Measurements from ENCODE around the gene PPOX.

PPOX gene

DNA sequence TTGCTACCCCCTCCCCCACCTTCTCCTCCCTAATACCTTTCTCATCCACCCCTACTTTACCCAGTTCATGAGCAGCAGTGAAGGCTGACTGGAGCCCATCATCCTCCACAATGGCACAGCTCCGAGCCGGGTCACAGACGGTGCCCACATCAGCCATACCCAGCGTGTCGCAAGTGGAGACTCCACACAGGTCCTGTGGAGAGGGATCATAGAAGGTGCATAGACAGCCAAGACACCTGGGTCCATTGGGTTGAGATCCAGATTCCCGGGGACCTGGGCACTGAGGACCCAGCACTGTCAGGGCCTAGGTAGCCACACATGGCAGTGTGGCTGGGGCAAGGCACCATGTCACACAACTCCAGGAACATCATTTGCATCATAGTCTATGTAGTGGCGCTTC lies 29.9 kb downstream of the PPOX start:
- in situ Hi-C loops (cut with MboI; ENCODE audit: low sequenced_read_pairs) = loop anchor here (5.0 to 25.0 kb wide), 2 partner anchors 171 to 541 kb away; partner anchors contain the start of genes CFAP126 and DUSP12

DNA sequence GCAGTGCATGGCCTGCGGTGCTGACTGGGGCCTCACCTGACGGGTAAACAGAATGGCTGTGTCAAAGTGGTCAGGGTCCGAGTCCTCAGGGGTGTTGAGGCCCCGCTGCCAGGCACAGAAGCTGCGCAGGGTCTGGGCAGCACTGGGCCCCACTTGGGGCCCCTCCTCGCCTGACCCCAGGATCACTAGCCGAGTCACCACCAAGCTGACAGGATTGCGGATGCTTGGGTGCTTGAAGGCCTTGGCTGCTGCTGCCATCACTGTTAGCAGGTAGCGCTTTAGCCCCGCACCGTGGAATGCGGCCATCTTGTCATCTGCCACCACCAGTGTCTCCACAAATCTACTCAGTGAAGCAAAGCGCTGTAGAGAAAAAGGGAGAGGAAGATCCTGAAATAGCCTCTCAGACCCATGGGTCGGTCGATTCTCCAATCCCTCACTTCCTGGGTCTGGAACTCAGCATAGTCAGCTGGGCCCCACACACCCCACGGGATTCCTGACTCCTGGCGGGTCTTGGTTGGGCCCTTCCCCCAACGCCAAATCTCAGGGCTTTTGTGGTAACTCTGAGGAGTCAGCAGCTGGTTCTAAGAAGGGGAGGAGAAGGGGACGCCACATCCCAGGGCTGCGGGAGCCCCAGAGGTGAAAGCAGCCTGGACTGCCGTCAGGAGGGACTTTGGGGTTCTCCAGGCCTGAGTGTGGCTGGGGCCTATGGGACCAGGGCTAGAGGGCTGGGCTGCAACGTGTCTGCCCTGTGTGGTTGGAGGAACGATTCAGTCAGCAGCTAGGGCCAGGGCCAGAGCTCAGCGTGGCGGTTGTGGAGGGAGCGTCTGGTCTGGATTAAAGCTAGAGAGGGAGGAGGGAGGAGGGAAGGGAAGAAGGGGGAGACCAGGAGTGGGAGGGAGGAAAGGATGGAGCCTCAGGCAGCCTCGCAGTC lies 30.6 kb downstream of the PPOX start:
- in situ Hi-C loops (cut with MboI; ENCODE audit: low sequenced_read_pairs) = loop anchor here (5.0 to 25.0 kb wide), 2 partner anchors 171 to 541 kb away; partner anchors contain the start of genes CFAP126 and DUSP12

GRCh38 chr1:161197560-161198193 lies 31.5 kb downstream of the PPOX start:
- in situ Hi-C loops (cut with MboI; ENCODE audit: low sequenced_read_pairs) = loop anchor here (5.0 to 25.0 kb wide), 2 partner anchors 170 to 540 kb away; partner anchors contain the start of genes CFAP126 and DUSP12

DNA sequence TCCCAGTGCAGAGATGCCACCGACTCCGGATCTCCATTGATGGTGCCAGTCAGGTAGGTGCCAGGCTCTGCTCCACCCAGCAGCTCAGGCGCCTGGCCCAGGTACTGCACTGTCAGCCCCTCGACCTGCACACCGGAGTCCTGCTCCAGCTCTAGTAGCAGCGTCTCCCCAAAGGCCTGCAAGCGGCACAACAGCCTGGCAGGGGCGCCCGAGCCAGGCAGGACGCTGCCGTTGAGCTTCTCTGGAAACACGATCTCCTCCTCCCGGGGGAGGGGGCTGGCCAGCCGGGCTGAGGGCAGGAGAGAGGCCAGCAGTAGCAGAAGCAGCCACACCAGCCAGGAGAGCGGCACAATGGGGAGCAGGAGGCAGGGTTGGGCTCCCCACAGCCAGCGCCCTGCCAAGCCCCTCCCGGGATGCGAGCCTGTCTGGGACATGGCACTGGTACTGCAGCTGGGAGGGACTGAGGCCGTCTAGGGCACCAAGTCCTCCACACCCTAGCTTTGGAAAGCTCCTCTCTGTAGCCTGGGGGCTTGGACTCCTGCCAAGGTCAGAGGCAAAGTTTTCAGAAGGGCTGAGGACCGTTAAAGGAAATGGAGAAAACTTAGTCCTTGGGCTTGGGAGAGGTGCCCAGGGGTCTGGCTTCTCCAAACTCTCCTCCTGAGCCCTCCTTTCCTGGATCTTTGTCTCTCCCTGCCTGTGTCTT lies 32.1 kb downstream of the PPOX start:
- in situ Hi-C loops (cut with MboI; ENCODE audit: low sequenced_read_pairs) = loop anchor here (5.0 to 25.0 kb wide), 2 partner anchors 169 to 539 kb away; partner anchors contain the start of genes CFAP126 and DUSP12

- in situ Hi-C loops (cut with MboI; ENCODE audit: low sequenced_read_pairs) = loop anchor here (5.0 to 25.0 kb wide), 2 partner anchors 168 to 538 kb away; partner anchors contain the start of genes CFAP126 and DUSP12
Measured at GRCh38 chr1:161198897-161199431, 32.7 kb downstream of the PPOX start, which contains the start of gene ADAMTS4. Gene ADAMTS4 (minus strand): TSS chr1:161199054. CDS start chr1:161198627, 427 bp downstream.

DNA sequence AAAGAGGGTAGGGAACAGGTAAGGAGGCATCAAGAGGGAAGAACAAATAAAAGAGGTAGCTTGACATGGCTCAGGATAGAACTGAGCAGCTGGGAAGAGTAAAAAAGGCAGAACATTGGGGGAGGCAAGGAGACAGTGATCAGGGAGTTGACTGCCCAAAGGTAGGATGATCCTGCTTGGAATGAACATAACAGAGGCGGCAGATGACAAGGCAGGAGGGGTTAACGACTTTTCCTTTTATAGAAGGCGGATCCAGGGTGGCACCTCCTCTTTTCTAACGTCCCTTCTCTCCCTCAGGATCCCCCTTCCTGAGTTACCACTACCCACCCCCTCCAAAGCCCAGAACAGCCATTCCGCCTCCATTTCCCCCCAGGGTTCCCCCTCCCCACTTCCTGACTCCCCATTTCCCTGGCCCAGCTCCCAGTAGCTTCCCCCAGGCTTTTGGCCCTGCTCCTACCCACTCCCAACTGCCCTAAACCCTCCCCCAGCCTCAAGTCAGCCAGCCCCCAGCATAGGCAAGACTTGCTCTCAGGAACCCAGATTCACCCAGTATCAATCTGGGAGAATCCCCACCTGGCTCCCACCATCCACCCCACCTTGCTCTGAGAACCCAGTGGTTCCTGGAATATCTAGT lies 33.4 kb downstream of the PPOX start:
- in situ Hi-C loops (cut with MboI; ENCODE audit: low sequenced_read_pairs) = loop anchor here (5.0 to 25.0 kb wide), 2 partner anchors 168 to 538 kb away; partner anchors contain the start of genes CFAP126 and DUSP12

GRCh38 chr1:161200421-161200991 lies 34.3 kb downstream of the PPOX start:
- in situ Hi-C loops (cut with MboI; ENCODE audit: low sequenced_read_pairs) = no loop called here

- in situ Hi-C loops (cut with MboI; ENCODE audit: low sequenced_read_pairs) = no loop called here
Measured at GRCh38 chr1:161200992-161201835, 35.0 kb downstream of the PPOX start.

DNA sequence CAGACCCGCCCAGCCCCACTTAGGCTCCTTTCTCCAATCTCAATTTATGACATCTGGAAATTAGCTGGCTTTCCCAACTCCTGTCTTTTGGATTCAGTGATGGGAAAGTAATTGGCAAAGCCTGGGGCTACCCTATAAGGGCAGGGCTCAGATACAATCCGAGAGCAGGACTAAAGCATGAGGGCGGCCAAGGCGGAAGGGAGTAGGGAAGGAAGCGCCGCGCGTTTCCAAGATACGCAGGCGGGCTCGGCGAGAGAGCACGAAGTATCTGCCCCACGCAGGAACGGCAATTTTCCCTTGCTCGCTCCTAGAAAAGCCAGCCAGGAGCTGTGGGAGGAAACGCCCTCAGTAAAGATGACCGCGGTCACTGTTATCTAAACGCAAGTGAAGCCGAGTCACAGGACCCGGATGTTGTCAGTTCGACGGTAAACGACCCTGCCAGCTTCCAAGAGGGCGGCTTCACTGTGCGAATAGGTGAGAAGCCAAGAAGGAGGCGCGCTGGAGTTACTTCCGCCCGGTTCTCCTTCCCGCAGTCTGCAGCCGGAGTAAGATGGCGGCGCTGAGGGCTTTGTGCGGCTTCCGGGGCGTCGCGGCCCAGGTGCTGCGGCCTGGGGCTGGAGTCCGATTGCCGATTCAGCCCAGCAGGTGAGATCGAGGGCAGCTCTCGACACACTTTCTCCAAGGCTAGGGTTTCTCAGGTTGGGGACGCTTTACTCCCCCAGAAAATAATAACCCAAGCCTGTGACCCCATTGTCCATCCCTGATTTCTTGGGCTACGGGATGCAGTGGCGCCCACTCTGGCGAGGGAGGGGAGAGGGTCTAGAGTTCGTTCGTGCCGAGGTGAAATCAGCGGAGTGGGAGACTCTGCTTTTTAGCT lies 35.8 kb downstream of the PPOX start, which contains the start of gene NDUFS2:
Gene NDUFS2 (plus strand): TSS at position 532 of the 877 bp plus-strand sequence. CDS start 19 bp downstream, at position 551.
- in situ Hi-C loops (cut with MboI; ENCODE audit: low sequenced_read_pairs) = no loop called here

GRCh38 chr1:161206411-161207140 lies 40.4 kb downstream of the PPOX start:
- in situ Hi-C loops (cut with MboI; ENCODE audit: low sequenced_read_pairs) = no loop called here

DNA sequence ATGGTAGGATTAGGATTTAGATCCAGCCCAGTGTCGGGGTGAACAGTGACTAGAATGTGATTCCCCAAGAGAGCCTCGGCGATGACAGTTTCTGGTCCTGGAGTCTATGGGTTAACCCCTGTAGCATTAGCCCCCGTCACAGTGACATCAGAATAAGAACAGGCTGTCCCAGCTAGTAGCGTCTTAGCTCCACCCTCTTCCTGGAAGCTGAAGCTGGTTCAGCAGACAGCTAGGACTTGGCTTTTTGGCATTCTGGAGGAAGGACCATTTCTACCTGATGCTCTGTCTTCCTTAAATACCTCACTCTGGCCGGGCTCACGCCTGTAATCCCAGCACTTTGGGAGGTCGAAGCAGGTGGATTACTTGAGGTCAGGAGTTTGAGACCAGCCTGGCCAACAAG lies 40.9 kb downstream of the PPOX start:
- in situ Hi-C loops (cut with MboI; ENCODE audit: low sequenced_read_pairs) = no loop called here

GRCh38 chr1:161209790-161210409 lies 43.7 kb downstream of the PPOX start:
- in situ Hi-C loops (cut with MboI; ENCODE audit: low sequenced_read_pairs) = no loop called here

- in situ Hi-C loops (cut with MboI; ENCODE audit: low sequenced_read_pairs) = no loop called here
Measured at GRCh38 chr1:161214369-161214768, 48.1 kb downstream of the PPOX start.

- in situ Hi-C loops (cut with MboI; ENCODE audit: low sequenced_read_pairs) = no loop called here
Measured at GRCh38 chr1:161215076-161215475, 48.9 kb downstream of the PPOX start, which contains the start of gene FCER1G. Gene FCER1G (plus strand): TSS chr1:161215295. CDS start chr1:161215322, 27 bp downstream.

GRCh38 chr1:161216945-161217712 lies 50.9 kb downstream of the PPOX start:
- in situ Hi-C loops (cut with MboI; ENCODE audit: low sequenced_read_pairs) = no loop called here

GRCh38 chr1:161217831-161218230 lies 51.6 kb downstream of the PPOX start:
- in situ Hi-C loops (cut with MboI; ENCODE audit: low sequenced_read_pairs) = no loop called here

All from HL-60/S4 (cell line).